HepG2 (cell line): ENCODE data around the gene ANKRD44. TPM values are rescaled to one million over a fixed set of nuclear protein-coding genes. Genes with fewer than 3 reads are reported as not detected.

Experiments
- ATAC-seq: fragments of 200-7000 bp; cut with Tn5 transposase; 3 replicates; pipeline ENCODE4 v1.9.1; 2020; ENCODE audit warnings: mild to moderate bottlenecking, moderate library complexity
- BruUV-seq: library from RNA; stranded (reverse); fragments of 400-500 nt; replicated peaks from 2 replicates; lab custom pipeline; 2021; lab: Mats Ljungman, UMichigan
- CTCF ChIA-PET: fragments of 300-600 bp; formaldehyde crosslinking; extraction: SDS; loops from one replicate; lab custom pipeline; 2021; ENCODE audit warnings: low total read pairs, inconsistent platforms, low intra/inter-chr PET ratio; lab: Yijun Ruan, JAX
- POLR2A ChIA-PET: fragments of 350-600 bp; sonication (Branson Sonifier 250); formaldehyde crosslinking; loops from one replicate; lab custom pipeline; 2020; ENCODE audit warnings: antibody characterized with exemption, inconsistent platforms; lab: Yijun Ruan, JAX
- DNase-seq: peaks from one replicate; pipeline ENCODE4 v3.0.0-alpha.2; 2015; ENCODE audit warnings: low spot score
- FAIRE-seq: peaks from 3 replicates; lab custom pipeline; 2011; peaks lifted over from hg19 to GRCh38; lab: Jason Lieb, UNC
- H2AFZ ChIP-seq: one replicate; pipeline ENCODE4 v1.6.1; 2011; ENCODE audit warnings: low read length, inconsistent platforms
- H3K27ac ChIP-seq: fragments of 300-600 bp; 3 replicates; pipeline ENCODE4 v1.8.0; 2011; ENCODE audit warnings: mixed run types, mild to moderate bottlenecking, mixed read lengths, low read length, inconsistent platforms; ENCODE audit not compliant: insufficient read depth; ENCODE audit errors: extremely low read length
- H3K27me3 ChIP-seq, 2 experiments: fragments of 200-600 bp in 1 of 2; 2 replicates in 1 of 2; 3 replicates in 1 of 2; pipeline versions ENCODE4 v1.6.0 to v1.8.0; 2011; ENCODE audit warnings: low read length in 2 of 2, mild to moderate bottlenecking in 2 of 2, moderate library complexity in 2 of 2, inconsistent platforms in 1 of 2; ENCODE audit not compliant: insufficient read depth in 2 of 2, control insufficient read depth in 1 of 2
- H3K36me3 ChIP-seq, 2 experiments: fragments of 200-600 bp in 1 of 2; replicated peaks in 1 of 2; 2 replicates in 1 of 2; 3 replicates in 1 of 2; pipeline versions ENCODE4 v1.5.1 to v1.8.0; 2011; ENCODE audit warnings: low read length in 2 of 2, inconsistent platforms in 1 of 2; ENCODE audit not compliant: insufficient read depth in 2 of 2, control insufficient read depth in 1 of 2
- H3K4me1 ChIP-seq: 2 replicates; pipeline ENCODE4 v1.5.1; 2012; ENCODE audit warnings: low read length, inconsistent platforms; ENCODE audit not compliant: insufficient read depth
- H3K4me2 ChIP-seq: 2 replicates; pipeline ENCODE4 v1.6.0; 2011; ENCODE audit warnings: low read depth, low read length, inconsistent platforms
- H3K4me3 ChIP-seq, 3 experiments: fragments of 200-600 bp in 1 of 3; sonication (generic), shearing (Covaris generic) in 1 of 3; replicated peaks in 1 of 3; 2 replicates each; pipeline ENCODE4 v1.5.1; 2011 to 2016; ENCODE audit warnings: low read length in 3 of 3, inconsistent platforms in 2 of 3, low read depth in 2 of 3, mild to moderate bottlenecking in 2 of 3, control low read depth in 1 of 3, mixed read lengths in 1 of 3; ENCODE audit not compliant: insufficient read depth in 1 of 3
- H3K79me2 ChIP-seq: one replicate; pipeline ENCODE4 v1.6.1; 2011; ENCODE audit warnings: low read length, inconsistent platforms; ENCODE audit not compliant: insufficient read depth
- H3K9ac ChIP-seq: 2 replicates; pipeline ENCODE4 v1.6.0; 2011; ENCODE audit warnings: mild to moderate bottlenecking, low read depth, low read length, inconsistent platforms; ENCODE audit not compliant: insufficient read depth
- H3K9me3 ChIP-seq: 2 replicates; pipeline ENCODE4 v1.5.1; 2012; ENCODE audit warnings: mild to moderate bottlenecking, low read length
- H4K20me1 ChIP-seq: 2 replicates; pipeline ENCODE4 v1.6.0; 2011; ENCODE audit warnings: inconsistent platforms, mild to moderate bottlenecking, low read length, moderate library complexity; ENCODE audit not compliant: insufficient read depth
- ATAD3A ChIP-seq: sonication (generic); formaldehyde crosslinking; IDR thresholded peaks from 2 replicates; pipeline ENCODE4 v1.4.0; 2020; ENCODE audit warnings: missing genetic modification reagents
- FOSL2 ChIP-seq: sonication (generic); formaldehyde crosslinking; IDR thresholded peaks from 2 replicates; pipeline ENCODE4 v1.4.0; 2020; ENCODE audit warnings: missing genetic modification reagents
- KAT7 ChIP-seq: IDR thresholded peaks from 2 replicates; pipeline ENCODE4 v1.6.1; 2018; ENCODE audit warnings: borderline replicate concordance, missing compliant biosample characterization
- MBD4 ChIP-seq: IDR thresholded peaks from 2 replicates; pipeline ENCODE4 v1.6.1; 2012; ENCODE audit warnings: low read length, inconsistent platforms, borderline replicate concordance
- MBNL3 ChIP-seq: fragments of 250-450 bp; sonication (Bioruptor Pico); conservative IDR thresholded peaks from 2 replicates; pipeline ENCODE4 v1.8.0; 2022; ENCODE audit warnings: mild to moderate bottlenecking, inconsistent platforms
- SNRNP70 ChIP-seq: fragments of 200-400 bp; formaldehyde crosslinking; IDR thresholded peaks from 2 replicates; pipeline ENCODE4 v1.6.1; 2017; ENCODE audit warnings: mild to moderate bottlenecking, low read depth, low read length, moderate library complexity
- ZKSCAN1 ChIP-seq: fragments of 150-350 bp; IDR thresholded peaks from 2 replicates; pipeline ENCODE4 v1.6.1; 2014; ENCODE audit warnings: low read length
- ZNF761 ChIP-seq: sonication (generic); formaldehyde crosslinking; conservative IDR thresholded peaks from 2 replicates; pipeline ENCODE4 v1.4.0; 2020; ENCODE audit warnings: mild to moderate bottlenecking, missing genetic modification reagents
- WGBS: methylation state at CpG from one replicate; pipeline ENCODE4 v1.1.6; 2017; ENCODE audit warnings: low lambda C conversion rate; 5-methylcytosine and 5-hydroxymethylcytosine counted together
- in situ Hi-C: cut with HindIII; loops from 2 replicates; pipeline ENCODE4 v1.10.0; 2017; ENCODE audit warnings: low pct_unique_long_range_greater_than_20kb; ENCODE audit not compliant: extremely low pct_ligation_motif_present
- intact Hi-C: fragments of 100-400 bp; cut with micrococcal nuclease; formaldehyde crosslinking; loops from one replicate; pipeline ENCODE4 v1.10.0; 2022; ENCODE audit not compliant: unreplicated experiment
- polyA plus RNA-seq, 8 experiments: library from polyadenylated mRNA; depleted of rRNA in 3 of 8; stranded (reverse) in 7 of 8; unstranded in 1 of 8; fragments of >200 nt; fragmentation: Illumina TruSeq in 4 of 8; extraction: Trizol in 4 of 8; gene quantifications; 2 replicates each; pipeline versions ENCODE4 v1.2.1 to v1.2.3, GENCODE V29; 2011 to 2016; ENCODE audit warnings: low read depth in 4 of 8, missing spikeins in 1 of 8, mixed read lengths in 1 of 8; ENCODE audit not compliant: insufficient read depth in 1 of 8
- total RNA-seq, 5 experiments: library from RNA; depleted of rRNA; stranded (reverse); fragments of >200 nt; fragmentation: Illumina TruSeq; extraction: Trizol; gene quantifications; 2 replicates each; pipeline ENCODE4 v1.2.3, GENCODE V29; 2016; ENCODE audit warnings: low read depth in 1 of 5
- TF ChIP-seq, protein P1 (sequence below): sonication (generic); formaldehyde crosslinking; IDR thresholded peaks from 2 replicates; pipeline ENCODE4 v1.4.0; 2020; ENCODE audit warnings: missing genetic modification reagents
- TF ChIP-seq, protein P2 (sequence below): sonication (generic); formaldehyde crosslinking; IDR thresholded peaks from 2 replicates; pipeline ENCODE4 v1.8.0; 2022; ENCODE audit warnings: mild to moderate bottlenecking, missing genetic modification reagents, moderate library complexity
- TF ChIP-seq, protein P3 (sequence below): sonication (generic); formaldehyde crosslinking; IDR thresholded peaks from 2 replicates; pipeline ENCODE4 v1.8.0; 2022; ENCODE audit warnings: missing genetic modification reagents, low read depth, mild to moderate bottlenecking, borderline replicate concordance

The ANKRD44 gene
- total and polyA plus RNA-seq, 2 of the 13 experiments (the other 11 are each of a cell fraction or from before 2014, with no cell fraction given), result 0.04 to 0.11 TPM

GRCh38 chr2:197148401-197148800 is 162.2 kb downstream of the ANKRD44 start:
- Histone ChIP-seq H2AFZ (no peak overlapping the region), H3K79me2 (no peaks in the 10 kb centered on the region), H3K9me3 (no peaks in the 10 kb centered on the region), H3K27me3 (no peaks in the 10 kb centered on the region), H3K4me1 (no peaks in the 10 kb centered on the region), H3K36me3 (no peaks in the 10 kb centered on the region), H3K27ac (no peak overlapping the region), H4K20me1 (no peaks in the 10 kb centered on the region), H3K9ac (no peak overlapping the region), H3K4me3 (no peak overlapping the region), H3K4me2 (no peak overlapping the region)
- no peak for FAIRE-seq
- TF ChIP-seq, protein P1, sequence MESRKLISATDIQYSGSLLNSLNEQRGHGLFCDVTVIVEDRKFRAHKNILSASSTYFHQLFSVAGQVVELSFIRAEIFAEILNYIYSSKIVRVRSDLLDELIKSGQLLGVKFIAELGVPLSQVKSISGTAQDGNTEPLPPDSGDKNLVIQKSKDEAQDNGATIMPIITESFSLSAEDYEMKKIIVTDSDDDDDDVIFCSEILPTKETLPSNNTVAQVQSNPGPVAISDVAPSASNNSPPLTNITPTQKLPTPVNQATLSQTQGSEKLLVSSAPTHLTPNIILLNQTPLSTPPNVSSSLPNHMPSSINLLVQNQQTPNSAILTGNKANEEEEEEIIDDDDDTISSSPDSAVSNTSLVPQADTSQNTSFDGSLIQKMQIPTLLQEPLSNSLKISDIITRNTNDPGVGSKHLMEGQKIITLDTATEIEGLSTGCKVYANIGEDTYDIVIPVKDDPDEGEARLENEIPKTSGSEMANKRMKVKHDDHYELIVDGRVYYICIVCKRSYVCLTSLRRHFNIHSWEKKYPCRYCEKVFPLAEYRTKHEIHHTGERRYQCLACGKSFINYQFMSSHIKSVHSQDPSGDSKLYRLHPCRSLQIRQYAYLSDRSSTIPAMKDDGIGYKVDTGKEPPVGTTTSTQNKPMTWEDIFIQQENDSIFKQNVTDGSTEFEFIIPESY (CRISPR knock-in tag), result no peak
- no peak for TF ChIP-seq ATAD3A
- no peak for TF ChIP-seq ZKSCAN1
- no peak for TF ChIP-seq MBNL3 (CRISPR knock-in tag)
- no peak for TF ChIP-seq FOSL2 (CRISPR knock-in tag)
- TF ChIP-seq ZNF761 (CRISPR knock-in tag), result no peak
- TF ChIP-seq KAT7 (CRISPR knock-in tag), result no peak
- TF ChIP-seq, protein P2, sequence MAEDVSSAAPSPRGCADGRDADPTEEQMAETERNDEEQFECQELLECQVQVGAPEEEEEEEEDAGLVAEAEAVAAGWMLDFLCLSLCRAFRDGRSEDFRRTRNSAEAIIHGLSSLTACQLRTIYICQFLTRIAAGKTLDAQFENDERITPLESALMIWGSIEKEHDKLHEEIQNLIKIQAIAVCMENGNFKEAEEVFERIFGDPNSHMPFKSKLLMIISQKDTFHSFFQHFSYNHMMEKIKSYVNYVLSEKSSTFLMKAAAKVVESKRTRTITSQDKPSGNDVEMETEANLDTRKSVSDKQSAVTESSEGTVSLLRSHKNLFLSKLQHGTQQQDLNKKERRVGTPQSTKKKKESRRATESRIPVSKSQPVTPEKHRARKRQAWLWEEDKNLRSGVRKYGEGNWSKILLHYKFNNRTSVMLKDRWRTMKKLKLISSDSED (CRISPR knock-in tag), result no peak
- no peak for TF ChIP-seq SNRNP70
- no peak for TF ChIP-seq MBD4
- TF ChIP-seq, protein P3, sequence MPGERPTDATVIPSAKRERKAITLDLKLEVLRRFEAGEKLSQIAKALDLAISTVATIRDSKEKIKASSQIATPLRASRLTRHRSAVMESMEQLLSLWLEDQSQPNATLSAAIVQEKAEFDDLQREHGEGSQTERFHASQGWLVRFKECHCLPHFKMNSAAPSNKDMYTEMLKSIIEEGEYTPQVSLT (CRISPR knock-in tag), result no peak
- CTCF ChIA-PET, result no interaction called here
- BruUV-seq, result no TSS peak
- in situ Hi-C loops, result no loop called here
- POLR2A ChIA-PET, result no interaction called here
- WGBS, result 0% methylated on average over 1 of the region's 1 CpG
- DNase-seq, result no peak
- no peak for ATAC-seq
- intact Hi-C loops, result no loop called here
